ENCODE measurements around the gene RRAS.

DNA sequence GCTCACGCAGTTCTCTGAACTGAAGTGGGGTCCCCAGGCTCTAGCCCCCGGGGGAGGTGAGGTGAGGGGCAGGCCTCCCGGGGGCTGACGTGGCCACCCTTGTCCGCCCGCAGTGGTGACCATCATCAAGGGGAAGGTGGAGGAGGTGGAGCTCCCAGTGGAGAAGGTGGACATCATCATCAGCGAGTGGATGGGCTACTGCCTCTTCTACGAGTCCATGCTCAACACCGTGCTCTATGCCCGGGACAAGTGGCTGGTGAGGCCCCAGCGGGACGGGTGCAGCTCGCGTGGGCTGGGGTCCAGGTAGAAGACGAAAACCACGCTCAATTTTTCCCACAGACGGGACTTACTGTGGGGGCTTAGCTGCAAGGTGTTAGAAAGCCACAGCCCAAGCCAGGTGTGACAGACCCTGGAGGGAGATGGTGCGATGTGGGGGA lies 43.9 kb upstream of the RRAS start:
- no peak for TF ChIP-seq POLR2A (IDR thresholded peaks at IDR 0.05; ENCODE audit: low read length)
- TF ChIP-seq GATA1 (IDR thresholded peaks at IDR 0.05; ENCODE audit: low read depth, low read length), result no peak
